ENCODE results near the gene QKI.

QKI gene

GRCh38 chr6:163613668-163614067, 199.2 kb downstream of the QKI start:
- no peak for DNase-seq (ENCODE audit: low read depth)

- no peak for DNase-seq (ENCODE audit: low read depth)
Measured at GRCh38 chr6:163616452-163616851, 201.9 kb downstream of the QKI start.

GRCh38 chr6:163617549-163617948, 203.0 kb downstream of the QKI start:
- DNase-seq (ENCODE audit: low read depth), result no peak

GRCh38 chr6:163620101-163620500, 205.6 kb downstream of the QKI start:
- DNase-seq (ENCODE audit: low read depth), result no peak

- DNase-seq (ENCODE audit: low read depth), result no peak
Measured at GRCh38 chr6:163620670-163621330, 206.3 kb downstream of the QKI start.

- no peak for DNase-seq (ENCODE audit: low read depth)
Measured at GRCh38 chr6:163625265-163625664, 210.7 kb downstream of the QKI start.

GRCh38 chr6:163626073-163626867, 211.8 kb downstream of the QKI start:
- no peak for DNase-seq (ENCODE audit: low read depth)

- no peak for DNase-seq (ENCODE audit: low read depth)
Measured at GRCh38 chr6:163627274-163628062, 212.9 kb downstream of the QKI start.
